Activated CD4-positive, alpha-beta memory T cell treated with anti-CD3 and anti-CD28 coated beads for 36 hours (primary cell): ENCODE measurements around the gene USP2. TPM values are rescaled to one million over a fixed set of nuclear protein-coding genes. Genes with fewer than 3 reads are reported as not detected.

Source experiments
- CTCF ChIA-PET: fragments of 350-600 bp; sonication (Branson Sonifier 250); formaldehyde crosslinking; loops from one replicate; lab custom pipeline; 2021; ENCODE audit warnings: antibody characterized with exemption, inconsistent platforms; lab: Charles Lee
- POLR2A ChIA-PET: fragments of 350-600 bp; sonication (Branson Sonifier 250); formaldehyde crosslinking; loops from one replicate; lab custom pipeline; 2021; ENCODE audit warnings: antibody characterized with exemption; lab: Charles Lee
- DNase-seq: peaks from one replicate; pipeline ENCODE4 v3.0.0-alpha.2; 2020
- H3K27ac Mint-ChIP-seq: one replicate; pipeline ENCODE4 v1.8.0; 2021; ENCODE audit warnings: mixed read lengths
- H3K27me3 Mint-ChIP-seq: one replicate; pipeline ENCODE4 v1.8.0; 2021; ENCODE audit warnings: mixed read lengths
- H3K36me3 Mint-ChIP-seq: one replicate; pipeline ENCODE4 v1.8.0; 2021; ENCODE audit warnings: mixed read lengths
- H3K4me1 Mint-ChIP-seq: one replicate; pipeline ENCODE4 v1.8.0; 2021; ENCODE audit warnings: low read depth, mixed read lengths
- H3K4me3 Mint-ChIP-seq: one replicate; pipeline ENCODE4 v1.8.0; 2021; ENCODE audit warnings: mild to moderate bottlenecking, mixed read lengths
- H3K9me3 Mint-ChIP-seq: one replicate; pipeline ENCODE4 v1.8.0; 2021; ENCODE audit warnings: mixed read lengths
- intact Hi-C: fragments of 100-400 bp; cut with micrococcal nuclease; formaldehyde crosslinking; loops from one replicate; pipeline ENCODE4 v1.15.1; 2023
- total RNA-seq, 2 experiments: library from RNA; stranded (reverse); gene quantifications; one replicate each; pipeline ENCODE4 v1.2.3, GENCODE V29; 2021

The USP2 gene
- total RNA-seq, 2 experiments from 2014 or later = 1.4 to 2.2 TPM

DNA sequence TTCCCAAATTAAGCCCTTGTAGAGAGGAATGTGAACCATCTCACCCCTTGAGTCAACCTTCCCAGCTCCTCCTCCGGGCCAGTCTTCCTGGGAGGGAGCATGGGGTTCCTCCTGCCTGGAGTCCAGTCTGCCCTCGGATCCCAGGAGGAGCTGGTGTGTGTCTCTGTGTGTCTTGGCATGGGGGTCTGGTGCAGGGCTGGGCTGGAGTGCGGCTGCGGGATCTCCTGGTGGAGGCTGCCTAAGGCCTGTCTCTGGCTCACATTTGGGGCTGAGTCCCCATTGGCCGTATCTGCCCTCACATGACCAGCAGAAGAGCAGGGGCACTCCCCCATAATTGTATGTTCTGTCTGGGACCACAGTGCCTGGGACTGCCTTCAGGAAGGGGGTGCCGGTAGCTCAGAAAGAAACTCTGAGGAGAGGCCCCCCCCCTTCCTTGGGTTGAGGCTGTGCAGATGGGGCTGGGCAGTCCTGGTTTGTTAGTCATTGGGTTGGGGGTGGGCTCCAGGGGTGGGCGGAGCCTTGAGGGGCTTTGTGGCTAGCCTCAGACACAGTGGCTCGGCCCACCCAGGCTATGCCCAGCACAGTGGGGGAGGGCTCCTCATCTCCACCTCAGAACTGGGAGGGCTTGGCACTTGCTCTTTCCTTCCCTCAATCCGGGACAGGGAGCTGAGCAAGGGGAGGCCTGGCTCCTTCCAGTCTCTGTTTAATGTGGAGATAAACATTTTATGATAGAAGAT lies 43.7 kb downstream of the USP2 start:
- Mint-ChIP-seq H3K27ac (no peak overlapping the region), H3K4me1 (peaks cover 28% of the 10 kb centered on the region), H3K27me3 (peaks cover 27% of the 10 kb centered on the region), H3K4me3 (no peak overlapping the region), H3K36me3 (peaks cover 8% of the 10 kb centered on the region), H3K9me3 (no peaks in the 10 kb centered on the region)
- ChIA-PET POLR2A (interaction anchor here (0.7 to 1.0 kb wide), 3 partner anchors 14 to 391 kb away, joined by 3 read pairs; partner anchors contain the start of gene NECTIN1), CTCF (interaction anchor here (0.7 to 4.0 kb wide), 41 partner anchors 9 to 304 kb away, joined by 3 to 139 read pairs (median 4); partner anchors contain the start of genes CBL, DPAGT1, MCAM and MFRP)
- intact Hi-C loops = loop anchor here (5.0 kb wide), 1 partner anchor 270 kb away; the partner anchor contains the start of gene VPS11
- DNase-seq = no peak

- no peaks in the 10 kb centered on the region for H3K9me3 Mint-ChIP-seq
- H3K4me3 Mint-ChIP-seq = peak overlapping the region; percentile 59
These were observed 44.6 kb downstream of the USP2 start for GRCh38 chr11:119336744-119337469.

DNA sequence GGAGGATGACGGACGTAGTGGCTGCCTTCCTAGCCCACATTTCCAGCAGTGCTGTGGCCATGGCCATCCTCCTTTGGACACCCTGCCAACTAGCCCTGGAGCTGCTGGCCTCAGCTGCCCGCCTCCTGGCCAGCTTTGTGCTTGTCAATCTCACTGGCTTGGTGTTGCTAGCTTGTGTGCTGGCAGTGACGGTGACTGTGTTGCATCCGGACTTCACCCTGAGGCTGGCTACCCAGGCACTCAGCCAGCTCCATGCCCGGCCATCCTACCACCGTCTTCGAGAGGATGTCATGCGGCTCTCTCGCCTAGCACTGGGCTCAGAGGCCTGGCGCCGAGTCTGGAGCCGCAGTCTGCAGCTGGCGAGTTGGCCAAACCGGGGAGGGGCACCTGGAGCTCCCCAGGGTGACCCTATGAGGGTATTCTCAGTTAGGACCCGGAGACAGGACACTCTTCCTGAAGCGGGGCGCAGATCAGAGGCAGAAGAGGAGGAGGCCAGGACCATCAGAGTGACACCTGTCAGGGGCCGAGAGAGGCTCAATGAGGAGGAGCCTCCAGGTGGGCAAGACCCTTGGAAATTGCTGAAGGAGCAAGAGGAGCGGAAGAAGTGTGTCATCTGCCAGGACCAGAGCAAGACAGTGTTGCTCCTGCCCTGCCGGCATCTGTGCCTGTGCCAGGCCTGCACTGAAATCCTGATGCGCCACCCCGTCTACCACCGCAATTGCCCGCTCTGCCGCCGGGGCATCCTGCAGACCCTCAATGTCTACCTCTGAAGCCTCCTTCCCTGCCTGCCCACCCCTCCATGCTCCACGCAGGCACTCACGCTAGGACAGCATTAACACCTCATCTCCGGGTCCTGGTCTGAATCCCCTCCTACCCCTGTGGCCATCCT lies 45.6 kb downstream of the USP2 start:
- Mint-ChIP-seq H3K36me3 (peaks cover 8% of the 10 kb centered on the region), H3K4me1 (peaks cover 28% of the 10 kb centered on the region), H3K27me3 (peaks cover 14% of the 10 kb centered on the region), H3K27ac (no peak overlapping the region), H3K9me3 (no peaks in the 10 kb centered on the region), H3K4me3 (peak overlapping the region; percentile 93)
- intact Hi-C loops = loop anchor here (2.0 to 5.0 kb wide), 3 partner anchors 15 to 269 kb away; partner anchors contain the start of gene VPS11
- ChIA-PET POLR2A (no interaction called here), CTCF (interaction anchor here (2.1 to 6.2 kb wide), 3 partner anchors 13 to 167 kb away, joined by 9 to 49 read pairs (median 9); partner anchors contain the start of gene NLRX1)
- no peak for DNase-seq

More at GRCh38 chr11:119336744-119337469, 44.6 kb downstream of the USP2 start:
- Mint-ChIP-seq H3K27me3 (peaks cover 23% of the 10 kb centered on the region), H3K4me1 (peaks cover 28% of the 10 kb centered on the region), H3K27ac (no peak overlapping the region), H3K36me3 (peaks cover 8% of the 10 kb centered on the region)
- CTCF ChIA-PET = interaction anchor here (0.9 to 4.0 kb wide), 19 partner anchors 8 to 235 kb away, joined by 3 to 139 read pairs (median 9); partner anchors contain the start of genes DPAGT1, NLRX1 and USP2
- DNase-seq = no peak
- POLR2A ChIA-PET = no interaction called here
- intact Hi-C loops = loop anchor here (5.0 kb wide), 1 partner anchor 270 kb away; the partner anchor contains the start of gene VPS11

DNA sequence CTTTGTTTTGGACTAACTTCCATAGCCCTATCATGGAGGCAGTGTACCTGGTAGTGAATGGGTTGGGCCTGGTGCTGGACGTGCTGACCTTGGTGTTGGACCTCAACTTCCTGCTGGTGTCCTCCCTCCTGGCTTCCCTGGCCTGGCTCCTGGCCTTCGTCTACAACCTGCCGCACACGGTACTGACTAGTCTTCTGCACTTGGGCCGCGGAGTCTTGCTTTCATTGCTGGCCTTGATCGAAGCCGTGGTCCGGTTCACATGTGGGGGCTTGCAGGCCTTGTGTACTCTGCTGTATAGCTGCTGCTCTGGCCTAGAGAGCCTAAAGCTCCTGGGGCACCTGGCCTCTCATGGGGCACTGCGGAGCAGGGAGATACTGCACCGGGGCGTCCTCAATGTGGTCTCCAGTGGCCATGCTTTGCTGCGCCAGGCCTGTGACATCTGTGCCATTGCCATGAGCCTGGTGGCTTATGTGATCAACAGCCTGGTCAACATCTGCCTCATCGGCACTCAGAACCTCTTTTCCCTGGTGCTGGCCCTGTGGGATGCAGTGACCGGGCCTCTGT lies 46.3 kb downstream of the USP2 start:
- Mint-ChIP-seq H3K4me3 (peak overlapping the region; percentile 93), H3K9me3 (no peaks in the 10 kb centered on the region), H3K4me1 (peaks cover 28% of the 10 kb centered on the region), H3K36me3 (peaks cover 8% of the 10 kb centered on the region), H3K27me3 (peaks cover 12% of the 10 kb centered on the region), H3K27ac (peak overlapping the region; percentile 85)
- ChIA-PET POLR2A (interaction anchor here (1.0 kb wide), 1 partner anchor 14 kb away, joined by 3 read pairs; no protein-coding TSS in a partner anchor), CTCF (interaction anchor here (6.2 kb wide), 1 partner anchor 13 kb away, joined by 49 read pairs; no protein-coding TSS in a partner anchor)
- DNase-seq = no peak
- intact Hi-C loops = loop anchor here (2.0 to 5.0 kb wide), 3 partner anchors 14 to 268 kb away; partner anchors contain the start of gene VPS11

GRCh38 chr11:119334174-119334930 lies 47.1 kb downstream of the USP2 start, which contains the start of gene RNF26:
TSS of gene RNF26 (plus strand) at chr11:119334527. CDS start at chr11:119335123, 596 bp downstream.
- peak within 1 kb of the TSS; percentile 85 for H3K27ac Mint-ChIP-seq
- intact Hi-C loops = loop anchor here (2.0 to 5.0 kb wide), 3 partner anchors 14 to 212 kb away; partner anchors contain the start of gene HINFP
- H3K4me1 Mint-ChIP-seq = peaks cover 27% of the 10 kb centered on the region

GRCh38 chr11:119332111-119332765 lies 49.3 kb downstream of the USP2 start:
- POLR2A ChIA-PET = no interaction called here
- Mint-ChIP-seq H3K4me1 (peaks cover 20% of the 10 kb centered on the region), H3K36me3 (peaks cover 6% of the 10 kb centered on the region), H3K4me3 (no peak overlapping the region), H3K27me3 (no peaks in the 10 kb centered on the region), H3K27ac (no peak overlapping the region), H3K9me3 (no peaks in the 10 kb centered on the region)
- CTCF ChIA-PET = interaction anchor here (1.1 to 6.2 kb wide), 3 partner anchors 8 to 42 kb away, joined by 4 to 49 read pairs (median 7); no protein-coding TSS in a partner anchor
- intact Hi-C loops = loop anchor here (5.0 kb wide), 1 partner anchor 210 kb away; the partner anchor contains the start of gene HINFP
- no peak for DNase-seq

More at GRCh38 chr11:119334174-119334930, 47.1 kb downstream of the USP2 start, which contains the start of gene RNF26:
- Mint-ChIP-seq H3K9me3 (no peaks in the 10 kb centered on the region), H3K4me3 (peak within 1 kb of the TSS; percentile 93), H3K27me3 (peaks cover 10% of the 10 kb centered on the region), H3K36me3 (peaks cover 8% of the 10 kb centered on the region)
- ChIA-PET POLR2A (interaction anchor here (0.6 to 1.0 kb wide), 2 partner anchors 13 to 90 kb away, joined by 3 to 5 read pairs; no protein-coding TSS in a partner anchor), CTCF (interaction anchor here (0.9 to 6.2 kb wide), 2 partner anchors 12 to 22 kb away, joined by 5 to 49 read pairs; no protein-coding TSS in a partner anchor)
- DNase-seq = peak; percentile 97

GRCh38 chr11:119330237-119330636 lies 51.3 kb downstream of the USP2 start:
- POLR2A ChIA-PET = no interaction called here
- Mint-ChIP-seq H3K9me3 (no peaks in the 10 kb centered on the region), H3K4me1 (peaks cover 8% of the 10 kb centered on the region), H3K27ac (no peak overlapping the region), H3K36me3 (no peaks in the 10 kb centered on the region), H3K27me3 (no peaks in the 10 kb centered on the region), H3K4me3 (no peak overlapping the region)
- DNase-seq = no peak
- intact Hi-C loops = loop anchor here (5.0 kb wide), 1 partner anchor 208 kb away; the partner anchor contains the start of gene HINFP
- CTCF ChIA-PET = interaction anchor here (6.2 kb wide), 1 partner anchor 8 kb away, joined by 49 read pairs; no protein-coding TSS in a partner anchor

GRCh38 chr11:119329320-119329719 lies 52.2 kb downstream of the USP2 start:
- no peak overlapping the region for H3K27ac Mint-ChIP-seq
- CTCF ChIA-PET = interaction anchor here (2.4 kb wide), 1 partner anchor 9 kb away, joined by 19 read pairs; no protein-coding TSS in a partner anchor
- POLR2A ChIA-PET = no interaction called here

GRCh38 chr11:119324189-119324588 lies 57.3 kb downstream of the USP2 start:
- DNase-seq = no peak
- Mint-ChIP-seq H3K27ac (no peak overlapping the region), H3K4me1 (peaks cover 15% of the 10 kb centered on the region), H3K9me3 (no peaks in the 10 kb centered on the region), H3K4me3 (no peak overlapping the region), H3K27me3 (peaks cover 3% of the 10 kb centered on the region), H3K36me3 (no peaks in the 10 kb centered on the region)
- intact Hi-C loops = loop anchor here (5.0 kb wide), 2 partner anchors 38 to 157 kb away; partner anchors contain the start of gene NLRX1
- ChIA-PET CTCF (interaction anchor here (0.5 to 9.5 kb wide), 30 partner anchors 9 to 310 kb away, joined by 3 to 139 read pairs (median 5); partner anchors contain the start of genes C2CD2L, CBL, NLRX1 and RNF26), POLR2A (interaction anchor here (0.9 to 1.3 kb wide), 2 partner anchors 14 to 230 kb away, joined by 3 to 6 read pairs; no protein-coding TSS in a partner anchor)

More at GRCh38 chr11:119329320-119329719, 52.2 kb downstream of the USP2 start:
- no peak for DNase-seq
- H3K4me1 Mint-ChIP-seq = peaks cover 5% of the 10 kb centered on the region
- no peaks in the 10 kb centered on the region for H3K27me3 Mint-ChIP-seq
- intact Hi-C loops = no loop called here
- H3K4me3 Mint-ChIP-seq = no peak overlapping the region
- no peaks in the 10 kb centered on the region for H3K36me3 Mint-ChIP-seq
- no peaks in the 10 kb centered on the region for H3K9me3 Mint-ChIP-seq
